Activated B cell treated with CpG ODN at 0.5 μM for 24 hours (primary cell): Measurements from ENCODE around the gene SUGP2. TPM values are rescaled to one million over a fixed set of nuclear protein-coding genes. Genes with fewer than 3 reads are reported as not detected.
"Not testable (repeated sequence)": the region's sequence is repeated elsewhere in the genome, so short reads cannot be mapped to it uniquely, and the experiment has no call there.

Experiments used
- ATAC-seq: fragments of 200-7000 bp; cut with Tn5 transposase; one replicate; pipeline ENCODE4 v1.10.0; 2021; ENCODE audit warnings: low read depth, mild to moderate bottlenecking, moderate library complexity
- CTCF ChIA-PET: fragments of 350-600 bp; sonication (Branson Sonifier 250); formaldehyde crosslinking; loops from one replicate; lab custom pipeline; 2021; ENCODE audit warnings: antibody characterized with exemption; lab: Charles Lee
- POLR2A ChIA-PET: fragments of 350-600 bp; sonication (Branson Sonifier 250); formaldehyde crosslinking; loops from one replicate; lab custom pipeline; 2021; ENCODE audit warnings: antibody characterized with exemption; lab: Charles Lee
- DNase-seq: peaks from one replicate; pipeline ENCODE4 v3.0.0; 2022
- H3K27ac Mint-ChIP-seq: one replicate; pipeline ENCODE4 v1.8.0; 2020; ENCODE audit warnings: mixed read lengths
- H3K27me3 Mint-ChIP-seq: one replicate; pipeline ENCODE4 v1.8.0; 2021; ENCODE audit warnings: mixed read lengths
- H3K36me3 Mint-ChIP-seq: one replicate; pipeline ENCODE4 v1.8.0; 2021; ENCODE audit warnings: low read depth, mixed read lengths
- H3K4me1 Mint-ChIP-seq: one replicate; pipeline ENCODE4 v1.8.0; 2021; ENCODE audit warnings: mixed read lengths
- H3K4me3 Mint-ChIP-seq: one replicate; pipeline ENCODE4 v1.8.0; 2020; ENCODE audit warnings: mild to moderate bottlenecking, mixed read lengths
- H3K9me3 Mint-ChIP-seq: one replicate; pipeline ENCODE4 v1.8.0; 2020; ENCODE audit warnings: mixed read lengths
- CTCF ChIP-seq: fragments of 200-600 bp; IDR thresholded peaks from one replicate; pipeline ENCODE4 v1.8.0; 2022; ENCODE audit warnings: antibody characterized with exemption, mild to moderate bottlenecking
- intact Hi-C: fragments of 100-400 bp; cut with micrococcal nuclease; formaldehyde crosslinking; loops from one replicate; pipeline ENCODE4 v1.15.1; 2024
- total RNA-seq: library from RNA; stranded (reverse); gene quantifications from 2 replicates; pipeline ENCODE4 v1.2.3, GENCODE V29; 2022

SUGP2 gene
- total RNA-seq, 1 donor from 2014 or later: 122 TPM

- H3K27me3 Mint-ChIP-seq: no peaks in the 10 kb centered on the region
- H3K27ac Mint-ChIP-seq: no peak overlapping the region
- intact Hi-C loops: no loop called here
Measured at GRCh38 chr19:18955042-18955441, 78.3 kb downstream of the SUGP2 start.

DNA sequence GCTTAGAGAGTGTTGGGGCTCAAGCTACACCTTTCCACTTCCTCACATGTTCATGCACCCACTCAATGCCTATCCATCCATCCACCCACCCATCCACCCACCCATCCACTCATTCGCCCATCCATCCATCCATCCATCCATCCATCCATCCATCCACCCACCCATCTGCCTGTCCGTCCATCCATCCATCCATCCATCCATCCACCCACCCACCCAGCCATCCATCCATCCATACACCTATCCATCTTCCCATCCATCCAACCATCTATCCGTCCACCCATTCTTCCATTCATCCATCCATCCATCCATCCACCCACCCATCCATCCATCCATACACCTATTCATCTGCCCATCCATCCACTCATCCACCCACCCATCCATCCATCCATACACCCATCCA is 79.2 kb downstream of the SUGP2 start:
- Mint-ChIP-seq H3K36me3 (no peaks in the 10 kb centered on the region), H3K4me3 (no peak overlapping the region), H3K27ac (no peak overlapping the region), H3K4me1 (no peaks in the 10 kb centered on the region), H3K9me3 (no peaks in the 10 kb centered on the region), H3K27me3 (no peaks in the 10 kb centered on the region)
- ATAC-seq (no peak), DNase-seq (no peak)
- intact Hi-C loops: no loop called here
- ChIA-PET CTCF (no interaction called here), POLR2A (no interaction called here)
- no peak for TF ChIP-seq CTCF

More at GRCh38 chr19:18955042-18955441, 78.3 kb downstream of the SUGP2 start:
- no peak for TF ChIP-seq CTCF
- H3K9me3 Mint-ChIP-seq: no peaks in the 10 kb centered on the region
- no peaks in the 10 kb centered on the region for H3K36me3 Mint-ChIP-seq
- ATAC-seq (no peak), DNase-seq (no peak)
- POLR2A ChIA-PET: no interaction called here
- H3K4me1 Mint-ChIP-seq: no peaks in the 10 kb centered on the region
- H3K4me3 Mint-ChIP-seq: no peak overlapping the region
- CTCF ChIA-PET: no interaction called here

- intact Hi-C loops, H3K36me3 Mint-ChIP-seq, H3K4me1 Mint-ChIP-seq, POLR2A ChIA-PET, H3K4me3 Mint-ChIP-seq, DNase-seq, H3K27me3 Mint-ChIP-seq, H3K9me3 Mint-ChIP-seq, H3K27ac Mint-ChIP-seq, CTCF ChIA-PET, ATAC-seq: not testable (repeated sequence)
Measured at GRCh38 chr19:18952364-18953003, 80.8 kb downstream of the SUGP2 start.

GRCh38 chr19:18951721-18952281 is 81.5 kb downstream of the SUGP2 start:
- Mint-ChIP-seq H3K4me3 (no peak overlapping the region), H3K36me3 (no peaks in the 10 kb centered on the region), H3K9me3 (no peaks in the 10 kb centered on the region), H3K4me1 (peaks cover 13% of the 10 kb centered on the region), H3K27me3 (no peaks in the 10 kb centered on the region), H3K27ac (no peak overlapping the region)
- CTCF ChIA-PET: no interaction called here
- POLR2A ChIA-PET: no interaction called here
- intact Hi-C loops: no loop called here
- ATAC-seq (no peak), DNase-seq (no peak)
- TF ChIP-seq CTCF: no peak

GRCh38 chr19:18949858-18950257 is 83.5 kb downstream of the SUGP2 start:
- DNase-seq: no peak
- H3K4me3 Mint-ChIP-seq: no peak overlapping the region
- no peak overlapping the region for H3K27ac Mint-ChIP-seq
- H3K27me3 Mint-ChIP-seq: no peaks in the 10 kb centered on the region
- ChIA-PET CTCF (no interaction called here), POLR2A (no interaction called here)
- H3K9me3 Mint-ChIP-seq: no peaks in the 10 kb centered on the region
- peaks cover 20% of the 10 kb centered on the region for H3K4me1 Mint-ChIP-seq
- no peak for TF ChIP-seq CTCF
- intact Hi-C loops: no loop called here
- H3K36me3 Mint-ChIP-seq: no peaks in the 10 kb centered on the region
- ATAC-seq: no peak
